Neural cell (in vitro differentiated cells): ENCODE results near the gene PRR18. TPM values are rescaled to one million over a fixed set of nuclear protein-coding genes. Genes with fewer than 3 reads are reported as not detected.

Source experiments
- H2AFZ ChIP-seq: fragments of 200-600, 300-800 bp; sonication (generic), shearing (Covaris generic); 2 replicates; pipeline ENCODE4 v1.6.0; 2014; ENCODE audit warnings: low read depth, mild to moderate bottlenecking, antibody characterized with exemption, low read length, moderate library complexity
- H3F3A ChIP-seq: fragments of 200-600 bp; shearing (Covaris generic); 2 replicates; pipeline ENCODE4 v1.6.1; 2016; ENCODE audit warnings: mild to moderate bottlenecking, moderate library complexity, mixed read lengths, antibody characterized with exemption, low read length; ENCODE audit not compliant: insufficient read depth, poor library complexity, severe bottlenecking
- H3K27ac ChIP-seq: fragments of 200-600, 300-800 bp; sonication (generic), shearing (Covaris generic); 2 replicates; pipeline ENCODE4 v1.5.1; 2014; ENCODE audit warnings: mild to moderate bottlenecking, low read length, moderate library complexity
- H3K27me3 ChIP-seq: fragments of 300-800, 200-600 bp; sonication (generic), shearing (Covaris generic); 2 replicates; pipeline ENCODE4 v1.6.0; 2014; ENCODE audit warnings: mild to moderate bottlenecking, low read depth, low read length, moderate library complexity; ENCODE audit not compliant: insufficient read depth
- H3K36me3 ChIP-seq: fragments of 300-800, 200-600 bp; sonication (generic), shearing (Covaris generic); 2 replicates; pipeline ENCODE4 v1.5.1; 2014; ENCODE audit warnings: mild to moderate bottlenecking, antibody characterized with exemption, low read length, moderate library complexity; ENCODE audit not compliant: insufficient read depth
- H3K4me2 ChIP-seq: fragments of 300-800, 200-600 bp; sonication (generic), shearing (Covaris generic); 2 replicates; pipeline ENCODE4 v1.6.0; 2014; ENCODE audit warnings: mild to moderate bottlenecking, low read length
- H3K4me3 ChIP-seq: fragments of 300-800, 200-600 bp; sonication (generic), shearing (Covaris generic); 2 replicates; pipeline ENCODE4 v1.5.1; 2014; ENCODE audit warnings: mild to moderate bottlenecking, low read length, moderate library complexity
- H3K79me2 ChIP-seq: fragments of 200-600 bp; shearing (Covaris generic); replicated peaks from 2 replicates; pipeline ENCODE4 v1.6.0; 2014; ENCODE audit warnings: mild to moderate bottlenecking, low read length, moderate library complexity; ENCODE audit not compliant: insufficient read depth
- H3K9ac ChIP-seq: fragments of 300-800, 200-600 bp; sonication (generic), shearing (Covaris generic); 2 replicates; pipeline ENCODE4 v1.6.1; 2016; ENCODE audit warnings: mild to moderate bottlenecking, low read length, mixed read lengths
- H3K9me2 ChIP-seq: fragments of 200-600 bp; shearing (Covaris generic); 2 replicates; pipeline ENCODE4 v1.6.1; 2016; ENCODE audit warnings: mild to moderate bottlenecking, low read length, mixed read lengths; ENCODE audit not compliant: insufficient read depth
- H3K9me3 ChIP-seq: fragments of 200-600, 300-800 bp; sonication (generic), shearing (Covaris generic); 2 replicates; pipeline ENCODE4 v1.6.1; 2016; ENCODE audit warnings: mild to moderate bottlenecking, mixed run types, low read length, moderate library complexity, mixed read lengths
- H4K20me1 ChIP-seq: fragments of 200-600 bp; shearing (Covaris generic); 2 replicates; pipeline ENCODE4 v1.6.1; 2016; ENCODE audit warnings: mild to moderate bottlenecking, mixed run types; ENCODE audit not compliant: insufficient read depth
- CTCF ChIP-seq: fragments of 450-650 bp; IDR thresholded peaks from 2 replicates; pipeline ENCODE4 v1.5.1; 2014; ENCODE audit warnings: antibody characterized with exemption, mild to moderate bottlenecking, moderate library complexity; ENCODE audit not compliant: poor library complexity, severe bottlenecking
- EP300 ChIP-seq: fragments of 450-650 bp; conservative IDR thresholded peaks from 2 replicates; pipeline ENCODE4 v1.6.1; 2014; ENCODE audit warnings: antibody characterized with exemption, mild to moderate bottlenecking, moderate library complexity; ENCODE audit not compliant: poor library complexity, severe bottlenecking
- EZH2 ChIP-seq: fragments of 200-600, 300-800 bp; shearing (Covaris generic), sonication (generic); IDR thresholded peaks from 2 replicates; pipeline ENCODE4 v1.6.1; 2014; ENCODE audit warnings: antibody characterized with exemption, low read length, borderline replicate concordance, mild to moderate bottlenecking; ENCODE audit not compliant: insufficient read depth, poor library complexity, severe bottlenecking
- MXI1 ChIP-seq: fragments of 450-650 bp; conservative IDR thresholded peaks from 2 replicates; pipeline ENCODE4 v1.6.1; 2014; ENCODE audit warnings: antibody characterized with exemption, mild to moderate bottlenecking; ENCODE audit not compliant: poor library complexity, severe bottlenecking
- POLR2AphosphoS5 ChIP-seq: IDR thresholded peaks from 2 replicates; pipeline ENCODE4 v1.6.1; 2012
- RAD21 ChIP-seq: fragments of 450-650 bp; conservative IDR thresholded peaks from 2 replicates; pipeline ENCODE4 v1.6.1; 2014; ENCODE audit warnings: antibody characterized with exemption, mild to moderate bottlenecking, moderate library complexity
- REST ChIP-seq: IDR thresholded peaks from 2 replicates; pipeline ENCODE4 v1.6.1; 2012; ENCODE audit warnings: borderline replicate concordance
- SMC3 ChIP-seq: fragments of 450-650 bp; conservative IDR thresholded peaks from 2 replicates; pipeline ENCODE4 v1.6.1; 2014; ENCODE audit warnings: antibody characterized with exemption, mild to moderate bottlenecking, moderate library complexity; ENCODE audit not compliant: poor library complexity
- TAF1 ChIP-seq: IDR thresholded peaks from 2 replicates; pipeline ENCODE4 v1.6.1; 2012; ENCODE audit warnings: low read depth
- polyA plus RNA-seq: library from polyadenylated mRNA; depleted of rRNA; stranded (reverse); fragments of >200 nt; gene quantifications from 2 replicates; pipeline ENCODE4 v1.2.3, GENCODE V29; 2014

The PRR18 gene
- polyA plus RNA-seq, 1 donor from 2014 or later, result not detected

- H3K9ac ChIP-seq, result no peak overlapping the region
- no peak overlapping the region for H3K4me3 ChIP-seq
- H3K36me3 ChIP-seq, result no peaks in the 10 kb centered on the region
- H3K9me2 ChIP-seq, result no peaks in the 10 kb centered on the region
- H4K20me1 ChIP-seq, result no peaks in the 10 kb centered on the region
- H3K27me3 ChIP-seq, result peaks cover 49% of the 10 kb centered on the region
- H3K79me2 ChIP-seq, result no peaks in the 10 kb centered on the region
- no peak overlapping the region for H2AFZ ChIP-seq
- H3K9me3 ChIP-seq, result no peaks in the 10 kb centered on the region
- H3K27ac ChIP-seq, result no peak overlapping the region
- H3F3A ChIP-seq, result no peaks in the 10 kb centered on the region
- no peak for TF ChIP-seq RAD21
- TF ChIP-seq CTCF, result no peak
- no peak for TF ChIP-seq SMC3
- no peak for TF ChIP-seq REST
- TF ChIP-seq EP300, result no peak
- TF ChIP-seq TAF1, result no peak
- TF ChIP-seq EZH2, result no peak
- TF ChIP-seq POLR2AphosphoS5, result no peak
- TF ChIP-seq MXI1, result no peak
- no peak overlapping the region for H3K4me2 ChIP-seq
These were observed 2.6 kb downstream of the PRR18 start for GRCh38 chr6:166305562-166306117.

- H3K36me3 ChIP-seq, result no peaks in the 10 kb centered on the region
- TF ChIP-seq EZH2 (no peak), REST (no peak)
- H3K79me2 ChIP-seq, result no peaks in the 10 kb centered on the region
- H3K4me2 ChIP-seq, result no peak overlapping the region
- H3K9me2 ChIP-seq, result no peaks in the 10 kb centered on the region
- H2AFZ ChIP-seq, result no peak overlapping the region
- no peaks in the 10 kb centered on the region for H3F3A ChIP-seq
- H3K9me3 ChIP-seq, result no peaks in the 10 kb centered on the region
- H3K27me3 ChIP-seq, result peaks cover 34% of the 10 kb centered on the region
- no peak overlapping the region for H3K4me3 ChIP-seq
- H3K9ac ChIP-seq, result no peak overlapping the region
- no peaks in the 10 kb centered on the region for H4K20me1 ChIP-seq
- no peak overlapping the region for H3K27ac ChIP-seq
These were observed 4.1 kb downstream of the PRR18 start for GRCh38 chr6:166304106-166304505.
